KOPT-K1 (cell line): ENCODE data around the gene ELK3.

Experiments
- H3K27ac ChIP-seq: fragments of 200-600 bp; sonication (generic); 2 replicates; pipeline ENCODE4 v1.5.1; 2016; ENCODE audit warnings: antibody characterized with exemption, mild to moderate bottlenecking, low read depth, low read length; ENCODE audit not compliant: poor library complexity, severe bottlenecking
- H3K36me3 ChIP-seq: fragments of 200-600 bp; sonication (generic); 2 replicates; pipeline ENCODE4 v1.5.1; 2017; ENCODE audit warnings: antibody characterized with exemption, mild to moderate bottlenecking, low read length, moderate library complexity; ENCODE audit not compliant: insufficient read depth
- H3K9me3 ChIP-seq: fragments of 200-600 bp; sonication (generic); 2 replicates; pipeline ENCODE4 v1.5.1; 2017; ENCODE audit warnings: antibody characterized with exemption, low read length, mild to moderate bottlenecking; ENCODE audit not compliant: insufficient read depth, poor library complexity, severe bottlenecking

The ELK3 gene

DNA sequence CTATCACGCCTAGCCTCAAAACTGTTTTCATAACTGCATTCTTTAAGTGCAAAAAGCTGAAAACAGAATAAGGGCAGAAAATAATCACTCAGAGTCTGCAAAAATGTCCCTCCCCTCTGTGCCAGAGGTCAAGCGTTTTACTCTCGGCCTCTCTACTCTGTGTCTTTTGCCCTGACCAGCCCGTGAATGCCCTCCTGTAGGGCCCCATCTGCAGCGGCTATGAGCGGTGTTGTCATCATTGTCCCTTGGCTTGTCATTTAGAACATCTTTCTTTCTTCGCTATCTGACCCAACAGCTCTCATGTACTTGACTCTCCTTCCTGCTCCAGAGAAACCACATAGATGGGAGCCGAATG lies 21.7 kb downstream of the ELK3 start:
- Histone ChIP-seq H3K36me3 (no peaks in the 10 kb centered on the region), H3K27ac (no peak overlapping the region), H3K9me3 (no peaks in the 10 kb centered on the region)

DNA sequence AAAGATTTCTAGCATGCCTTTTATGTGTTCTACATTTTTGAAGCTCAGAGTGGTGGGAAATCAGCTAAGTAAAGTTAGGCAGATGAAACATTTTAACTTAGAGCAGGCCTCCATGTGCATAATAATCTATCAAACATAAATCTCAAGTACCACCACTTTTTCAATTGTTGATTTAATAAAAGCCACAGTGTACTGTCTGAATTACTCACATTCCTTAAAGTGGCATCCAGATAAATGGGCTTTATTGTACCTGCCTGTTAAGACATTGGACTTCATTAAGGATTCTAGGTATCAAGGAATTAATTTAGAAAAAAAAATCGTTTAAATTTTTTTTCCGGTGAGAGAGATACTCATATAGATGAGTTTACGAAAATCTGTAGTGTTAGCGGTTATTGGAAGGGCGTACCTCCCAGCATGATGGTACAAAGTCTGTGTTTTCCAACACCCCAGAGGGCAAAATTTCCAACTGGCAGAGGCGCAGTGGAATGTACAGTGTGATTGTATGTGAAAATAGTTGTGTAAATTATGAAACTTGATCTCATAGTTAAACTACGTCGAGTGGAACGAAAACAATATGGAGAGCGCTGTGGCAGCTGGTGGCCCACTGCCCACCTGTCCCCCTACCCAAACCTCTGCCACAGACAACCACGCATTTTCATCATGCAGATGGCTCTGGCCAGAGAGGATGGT lies 25.0 kb downstream of the ELK3 start:
- Histone ChIP-seq H3K9me3 (no peaks in the 10 kb centered on the region), H3K27ac (no peak overlapping the region), H3K36me3 (no peaks in the 10 kb centered on the region)

DNA sequence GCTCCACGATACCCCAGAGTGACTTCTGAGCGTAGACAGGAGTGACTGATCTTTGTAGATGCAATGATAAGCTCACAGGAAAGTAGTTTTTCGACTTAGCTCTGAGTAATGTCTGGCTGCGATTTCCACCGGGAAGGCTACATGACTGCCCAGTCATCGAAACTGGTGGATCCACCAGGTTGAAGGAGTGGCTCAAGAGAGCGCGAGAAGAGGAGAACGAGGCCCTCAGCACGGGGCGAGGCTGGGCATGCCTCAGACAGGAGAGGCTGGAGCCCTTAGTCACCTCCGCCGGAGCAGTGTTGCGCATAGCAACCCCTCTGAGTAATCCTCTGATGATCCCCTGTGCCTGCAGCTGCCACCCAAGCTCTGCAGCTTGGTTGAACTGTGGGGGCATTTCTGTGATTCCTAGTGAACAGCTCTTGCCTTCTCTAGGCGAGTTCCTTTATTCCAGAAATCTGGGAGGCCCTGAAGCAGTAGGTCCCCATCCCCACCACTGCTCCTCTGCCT lies 25.6 kb downstream of the ELK3 start:
- Histone ChIP-seq H3K27ac (no peak overlapping the region), H3K36me3 (no peaks in the 10 kb centered on the region), H3K9me3 (no peaks in the 10 kb centered on the region)

DNA sequence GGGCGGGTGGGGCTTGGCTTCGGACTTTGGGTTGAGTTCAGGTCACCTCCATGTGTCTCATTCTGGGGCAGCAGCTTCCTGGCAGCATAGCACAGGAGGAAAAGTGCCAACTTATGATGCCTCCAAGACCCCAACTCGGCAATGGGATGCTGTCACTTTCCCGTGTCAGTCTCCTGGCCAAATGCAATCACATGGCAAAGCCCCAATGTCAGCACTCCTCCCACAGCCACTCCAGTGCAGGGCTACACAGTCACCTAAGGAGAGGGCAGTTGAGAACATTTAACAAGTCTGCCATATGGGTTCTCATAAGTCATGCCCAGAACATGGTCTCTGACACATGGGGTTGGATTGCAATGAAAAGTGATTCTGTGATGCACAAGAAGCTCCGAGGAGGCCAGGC lies 26.7 kb downstream of the ELK3 start:
- no peaks in the 10 kb centered on the region for H3K36me3 ChIP-seq
- H3K27ac ChIP-seq = no peak overlapping the region
- H3K9me3 ChIP-seq = no peaks in the 10 kb centered on the region

DNA sequence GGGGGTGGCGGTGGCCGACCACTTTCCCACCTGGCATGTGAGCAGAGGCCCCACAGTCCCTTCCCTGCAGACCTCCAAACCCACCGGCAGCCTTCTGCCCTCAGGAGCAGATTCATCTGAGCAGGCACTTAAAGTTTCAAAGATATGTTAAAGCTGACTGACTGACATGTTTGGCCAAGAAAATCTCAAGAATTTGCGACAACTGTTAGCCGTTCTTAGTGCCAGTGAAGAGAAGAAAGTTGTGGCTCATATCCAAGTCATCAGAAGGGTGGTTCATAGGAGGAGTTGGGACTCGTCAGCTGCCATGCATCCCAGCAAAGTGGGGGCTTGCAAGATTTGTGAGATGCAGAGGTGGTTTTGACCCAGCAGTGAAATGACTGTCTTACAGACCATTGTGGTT lies 27.2 kb downstream of the ELK3 start:
- Histone ChIP-seq H3K9me3 (no peaks in the 10 kb centered on the region), H3K36me3 (no peaks in the 10 kb centered on the region), H3K27ac (no peak overlapping the region)

DNA sequence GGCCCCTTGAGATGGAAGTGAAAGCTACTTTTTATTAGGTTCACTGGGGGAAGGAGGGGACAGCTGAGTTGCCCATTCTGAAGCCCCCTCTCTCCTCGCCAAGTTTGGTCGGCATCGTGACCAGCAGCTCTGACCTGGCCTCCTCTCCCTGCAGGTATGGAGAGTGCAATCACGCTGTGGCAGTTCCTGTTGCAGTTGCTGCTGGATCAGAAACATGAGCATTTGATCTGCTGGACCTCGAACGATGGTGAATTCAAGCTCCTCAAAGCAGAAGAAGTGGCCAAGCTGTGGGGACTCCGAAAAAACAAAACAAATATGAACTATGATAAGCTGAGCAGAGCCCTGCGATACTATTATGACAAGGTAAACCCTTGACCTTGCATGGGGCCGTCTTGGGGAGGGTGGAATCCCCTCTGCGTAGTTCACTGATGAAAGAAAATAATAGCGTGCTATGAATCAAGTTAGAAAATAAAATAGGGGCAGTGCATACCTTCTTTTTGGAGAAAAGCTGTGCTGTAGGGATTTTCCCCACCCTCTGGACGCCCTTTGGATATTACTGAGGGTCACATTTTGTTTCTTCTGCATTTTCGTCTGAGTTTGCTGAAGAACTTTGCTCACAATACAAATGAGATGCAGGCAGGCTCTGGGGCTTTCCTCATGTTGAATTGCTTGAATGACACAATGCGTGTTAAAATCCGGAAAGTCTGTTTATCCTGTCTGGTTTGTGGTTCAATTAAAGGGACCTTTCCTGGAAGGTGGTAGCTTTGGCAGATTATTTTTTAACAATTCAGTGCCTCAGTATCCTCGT lies 29.4 kb downstream of the ELK3 start:
- H3K9me3 ChIP-seq = no peaks in the 10 kb centered on the region
- H3K27ac ChIP-seq = no peak overlapping the region
- no peaks in the 10 kb centered on the region for H3K36me3 ChIP-seq

DNA sequence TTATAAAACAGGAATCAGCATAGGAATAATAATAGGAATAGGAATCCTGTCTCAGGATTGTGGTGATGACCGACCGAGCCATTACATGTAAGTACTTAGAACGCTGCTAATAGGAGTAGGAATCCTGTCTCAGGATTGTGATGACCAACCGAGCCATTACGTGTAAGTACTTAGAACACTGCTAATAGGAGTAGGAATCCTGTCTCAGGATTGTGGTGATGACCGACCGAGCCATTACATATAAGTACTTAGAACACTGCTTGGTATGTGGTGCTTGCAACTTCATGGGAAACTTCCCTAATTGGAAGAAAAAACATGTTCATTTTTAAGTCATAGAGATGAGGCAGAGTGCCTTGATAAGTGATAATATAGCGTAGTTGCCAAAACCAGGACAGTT lies 30.0 kb downstream of the ELK3 start:
- no peaks in the 10 kb centered on the region for H3K36me3 ChIP-seq
- H3K27ac ChIP-seq = no peak overlapping the region
- H3K9me3 ChIP-seq = no peaks in the 10 kb centered on the region

DNA sequence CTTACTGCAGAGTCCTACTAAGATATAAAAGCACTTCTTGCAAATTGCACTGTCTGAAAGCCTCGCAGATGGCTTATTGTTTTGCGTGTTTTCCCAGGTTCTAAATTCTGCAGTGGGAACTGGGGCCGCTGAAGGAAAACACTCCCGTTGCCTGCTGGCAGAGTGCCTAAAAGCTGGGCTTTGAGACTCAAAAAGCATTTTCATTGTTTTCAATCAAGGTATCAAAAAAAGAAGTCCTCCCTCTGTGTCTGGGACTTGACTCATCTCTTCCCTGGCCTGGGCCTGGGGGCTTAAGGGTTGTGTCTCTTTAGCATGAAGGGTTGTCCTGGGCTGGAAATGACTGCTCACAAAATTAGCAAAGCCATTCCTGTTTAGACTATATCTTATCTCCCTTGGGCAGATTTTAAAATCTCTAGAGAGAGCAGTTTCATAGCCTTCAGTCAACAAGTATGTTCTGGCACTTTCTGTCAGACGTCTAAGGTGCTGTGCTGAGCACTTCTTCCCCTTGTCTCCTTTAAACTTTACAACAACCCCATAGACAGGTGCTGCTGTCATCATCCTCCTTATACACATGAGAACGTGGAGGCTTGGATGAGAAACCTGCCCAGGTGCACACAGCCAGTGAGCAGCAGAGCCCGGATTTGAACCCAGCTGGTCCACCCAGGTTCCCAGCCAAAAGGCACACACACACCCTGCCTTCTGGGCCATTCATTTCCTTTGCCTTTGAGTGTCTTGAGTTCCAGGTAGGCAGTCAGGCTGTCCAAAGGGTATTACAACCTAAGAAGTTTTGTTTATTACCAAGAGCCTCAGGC lies 31.1 kb downstream of the ELK3 start:
- Histone ChIP-seq H3K9me3 (no peaks in the 10 kb centered on the region), H3K36me3 (no peaks in the 10 kb centered on the region), H3K27ac (no peak overlapping the region)

DNA sequence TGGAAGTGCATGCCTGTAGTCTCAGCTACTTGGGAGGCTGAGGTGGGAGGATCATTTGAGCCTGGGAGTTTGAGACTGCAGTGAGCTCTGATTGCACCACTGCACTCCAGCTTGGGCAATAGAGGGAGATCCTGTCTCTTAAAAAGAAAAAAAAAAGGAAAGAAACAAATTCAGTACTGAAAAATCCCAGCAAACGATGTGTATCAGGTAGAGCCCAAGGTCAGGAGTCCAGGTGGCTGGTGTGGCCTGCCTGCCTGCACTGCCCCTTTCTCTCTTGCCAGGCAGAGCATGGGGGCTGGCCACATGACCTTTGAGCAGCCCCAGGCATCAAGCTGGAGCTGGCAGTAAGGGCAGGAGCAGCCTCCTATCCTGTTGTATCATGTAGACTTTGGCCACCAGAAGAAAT lies 31.8 kb downstream of the ELK3 start:
- no peaks in the 10 kb centered on the region for H3K36me3 ChIP-seq
- H3K27ac ChIP-seq = no peak overlapping the region
- H3K9me3 ChIP-seq = no peaks in the 10 kb centered on the region

DNA sequence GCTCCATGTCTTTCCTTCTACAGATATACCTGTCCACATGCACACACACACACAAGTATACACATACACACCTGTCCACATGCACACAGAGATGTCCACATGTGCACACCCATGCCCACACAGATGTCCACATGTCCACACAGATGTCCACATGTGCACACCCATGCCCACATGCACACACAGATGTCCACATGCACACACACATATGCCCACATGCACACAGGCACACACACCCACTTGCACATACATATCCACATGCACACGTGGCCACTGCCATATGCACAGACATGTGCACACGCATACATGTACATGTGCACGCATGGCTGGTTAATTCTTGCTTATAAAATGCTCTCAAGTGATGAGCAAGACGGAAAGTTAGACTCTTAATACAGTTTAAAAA lies 32.2 kb downstream of the ELK3 start:
- Histone ChIP-seq H3K9me3 (no peaks in the 10 kb centered on the region), H3K27ac (no peak overlapping the region), H3K36me3 (no peaks in the 10 kb centered on the region)

DNA sequence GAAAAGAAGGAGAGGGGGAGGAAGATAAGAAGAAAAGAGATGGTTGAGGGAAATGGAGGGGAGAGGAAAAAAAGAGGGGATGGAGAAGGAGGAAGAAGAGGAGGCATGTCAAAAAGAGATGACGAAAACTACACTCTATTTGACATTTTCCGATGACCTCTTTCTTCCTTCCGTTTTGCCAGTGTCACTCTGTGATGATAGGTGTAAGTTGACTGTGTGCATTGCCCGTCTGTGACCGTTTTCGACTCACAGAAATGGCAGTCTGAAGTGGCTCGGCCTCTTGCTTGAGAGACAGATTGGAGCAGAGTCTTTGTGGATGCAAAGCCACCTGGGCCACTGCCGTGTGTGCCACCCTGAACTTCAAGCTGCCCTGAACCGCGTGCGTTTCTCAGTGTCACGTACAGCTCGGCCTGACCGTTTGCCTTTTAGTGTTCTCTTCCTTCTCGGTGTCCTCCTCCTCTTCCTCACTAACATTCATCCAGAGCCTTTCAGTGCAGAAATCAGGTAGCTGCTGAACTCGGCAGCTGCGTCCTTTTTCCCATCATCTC lies 32.7 kb downstream of the ELK3 start:
- Histone ChIP-seq H3K36me3 (no peaks in the 10 kb centered on the region), H3K9me3 (no peaks in the 10 kb centered on the region), H3K27ac (no peak overlapping the region)

DNA sequence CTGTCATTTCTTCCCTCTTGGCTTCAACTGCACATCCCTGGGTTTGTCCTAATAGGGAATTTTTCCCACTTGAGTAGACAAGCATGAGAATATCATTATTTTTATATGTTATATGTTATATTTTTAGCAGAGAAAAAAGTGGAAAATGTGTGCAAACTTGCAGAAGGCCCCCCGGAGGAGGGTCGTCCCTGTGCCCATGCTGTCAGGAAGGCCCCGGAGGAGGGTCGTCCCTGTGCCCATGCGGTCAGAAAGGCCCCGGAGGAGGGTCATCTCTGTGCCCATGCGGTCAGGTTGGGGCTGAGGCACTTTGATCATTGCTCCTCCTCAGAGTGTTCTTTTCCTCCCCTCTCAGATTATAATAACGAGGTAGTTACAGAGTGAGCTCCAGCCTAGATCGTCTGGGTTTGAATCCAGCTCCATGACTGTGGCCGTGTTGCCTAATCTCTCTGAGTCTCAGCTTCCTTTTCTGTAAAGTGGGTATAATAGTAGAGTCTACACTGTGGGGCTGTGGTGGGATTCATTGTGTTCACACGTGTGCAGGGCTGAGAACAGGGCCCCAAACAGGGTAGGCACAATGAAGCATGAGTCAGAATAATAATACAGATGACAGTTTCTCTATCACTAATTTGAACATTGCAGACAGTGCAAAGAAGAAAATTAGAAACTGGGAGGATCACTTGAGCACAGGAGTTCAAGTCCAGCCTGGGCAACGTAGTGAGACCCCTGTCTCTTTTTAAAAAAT lies 33.4 kb downstream of the ELK3 start:
- Histone ChIP-seq H3K36me3 (no peaks in the 10 kb centered on the region), H3K27ac (no peak overlapping the region)

DNA sequence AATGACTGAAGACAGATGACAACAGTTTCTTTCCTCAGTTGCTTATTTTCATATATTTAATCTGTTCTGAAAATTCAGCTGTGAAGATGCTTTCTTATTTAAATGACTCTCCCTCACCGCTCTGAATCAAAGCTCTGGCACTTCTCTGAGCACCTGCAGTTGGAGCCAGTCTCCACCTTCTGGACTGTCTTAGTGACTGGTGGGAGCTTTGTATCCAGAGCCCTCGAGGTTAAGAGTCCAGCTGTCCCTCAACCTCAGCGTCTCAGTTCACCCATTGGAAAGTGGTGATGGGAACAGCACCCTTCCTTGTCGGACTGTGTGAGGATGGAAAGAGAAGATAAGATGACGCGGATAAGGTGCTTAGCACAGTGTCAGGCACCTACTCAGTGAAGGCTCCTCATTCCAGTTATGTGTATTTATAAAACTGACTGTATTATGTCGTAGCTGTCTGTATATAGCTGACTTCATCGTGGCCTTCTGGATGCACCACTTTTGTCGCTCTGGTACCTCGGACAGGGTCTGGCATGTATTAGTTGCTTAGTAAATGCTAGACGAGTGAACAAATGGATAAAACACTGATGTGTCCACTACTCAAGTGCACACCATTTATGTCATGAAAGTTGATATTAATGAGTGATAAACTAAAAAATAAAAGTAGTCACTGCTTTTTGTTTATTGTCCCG lies 34.5 kb downstream of the ELK3 start:
- Histone ChIP-seq H3K36me3 (no peaks in the 10 kb centered on the region), H3K27ac (no peak overlapping the region), H3K9me3 (no peaks in the 10 kb centered on the region)

More for the DNA sequence above, 33.4 kb downstream of the ELK3 start:
- H3K9me3 ChIP-seq = no peaks in the 10 kb centered on the region

DNA sequence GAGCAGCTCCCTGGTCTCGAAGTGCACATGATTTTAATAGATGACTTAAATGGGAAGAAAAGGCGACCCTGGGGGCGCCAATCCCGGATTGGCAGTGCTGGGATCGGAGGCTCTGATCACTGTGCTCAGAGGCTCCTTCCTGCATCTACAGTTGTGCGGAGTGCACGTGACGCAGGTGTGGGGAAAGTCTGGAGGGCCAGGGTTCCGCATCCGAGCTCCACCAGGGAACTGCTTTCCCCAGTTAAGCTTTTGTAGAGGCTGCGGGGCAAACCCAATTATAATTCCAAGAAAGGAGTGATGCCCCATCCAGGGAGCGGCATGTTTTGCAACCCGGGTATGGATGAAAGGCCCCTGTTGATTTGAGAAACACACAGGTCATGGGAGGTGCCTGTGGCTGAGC lies 36.5 kb downstream of the ELK3 start:
- no peaks in the 10 kb centered on the region for H3K36me3 ChIP-seq
- H3K9me3 ChIP-seq = no peaks in the 10 kb centered on the region
- no peak overlapping the region for H3K27ac ChIP-seq
